Parathyroid adenoma (tissue), 2 donors: ENCODE data around the gene CNBD2.
"Not testable (repeated sequence)": the region's sequence is repeated elsewhere in the genome, so short reads cannot be mapped to it uniquely, and the experiment has no call there.

Experiments used
- H2AFZ ChIP-seq: fragments of 300-600 bp; sonication (generic); one replicate; pipeline ENCODE4 v1.7.0; 2017; ENCODE audit warnings: antibody characterized with exemption, mild to moderate bottlenecking
- H3K27ac ChIP-seq: fragments of 300-600 bp; sonication (generic); one replicate; pipeline ENCODE4 v1.7.0; 2017
- H3K27me3 ChIP-seq: fragments of 300-600 bp; sonication (generic); one replicate; pipeline ENCODE4 v1.7.0; 2017; ENCODE audit warnings: low read length; ENCODE audit not compliant: control insufficient read depth, insufficient read depth
- H3K36me3 ChIP-seq: fragments of 300-600 bp; sonication (generic); one replicate; pipeline ENCODE4 v1.7.0; 2017; ENCODE audit warnings: low read length; ENCODE audit not compliant: control insufficient read depth, insufficient read depth
- H3K4me1 ChIP-seq: fragments of 300-600 bp; sonication (generic); one replicate; pipeline ENCODE4 v1.7.0; 2017; ENCODE audit warnings: control low read depth
- H3K4me2 ChIP-seq: fragments of 300-600 bp; sonication (generic); one replicate; pipeline ENCODE4 v1.7.0; 2017; ENCODE audit warnings: low read length
- H3K4me3 ChIP-seq: fragments of 300-600 bp; sonication (generic); one replicate; pipeline ENCODE4 v1.7.0; 2017; ENCODE audit warnings: low read depth, low read length
- H3K79me2 ChIP-seq: fragments of 300-600 bp; sonication (generic); one replicate; pipeline ENCODE4 v1.7.0; 2017; ENCODE audit warnings: control low read depth
- H3K9ac ChIP-seq: fragments of 300-600 bp; sonication (generic); one replicate; pipeline ENCODE4 v1.7.0; 2017; ENCODE audit warnings: mild to moderate bottlenecking
- H3K9me3 ChIP-seq: fragments of 300-600 bp; sonication (generic); one replicate; pipeline ENCODE4 v1.7.0; 2017; ENCODE audit warnings: low read length; ENCODE audit not compliant: control insufficient read depth
- CTCF ChIP-seq: fragments of 300-600 bp; sonication (generic); IDR thresholded peaks from one replicate; pipeline ENCODE4 v1.7.0; 2017; ENCODE audit warnings: antibody characterized with exemption, mild to moderate bottlenecking
- donor health status: primary hyperparathyroidism.

The CNBD2 gene

GRCh38 chr20:36017048-36017951 is 48.9 kb downstream of the CNBD2 start:
- Histone ChIP-seq H3K9me3 (no peaks in the 10 kb centered on the region), H2AFZ (peak overlapping the region; percentile 56), H3K36me3 (no peaks in the 10 kb centered on the region), H3K27ac (no peak overlapping the region), H3K4me2 (no peak overlapping the region), H3K9ac (no peak overlapping the region), H3K4me3 (no peak overlapping the region), H3K4me1 (no peaks in the 10 kb centered on the region), H3K79me2 (no peaks in the 10 kb centered on the region), H3K27me3 (no peaks in the 10 kb centered on the region)
- no peak for TF ChIP-seq CTCF

GRCh38 chr20:36018208-36018988 is 50.0 kb downstream of the CNBD2 start:
- peak overlapping the region; percentile 38 for H2AFZ ChIP-seq
- H3K4me3 ChIP-seq, result no peak overlapping the region
- H3K79me2 ChIP-seq, result no peaks in the 10 kb centered on the region
- no peaks in the 10 kb centered on the region for H3K9me3 ChIP-seq
- H3K27ac ChIP-seq, result no peak overlapping the region
- no peaks in the 10 kb centered on the region for H3K27me3 ChIP-seq
- no peaks in the 10 kb centered on the region for H3K36me3 ChIP-seq
- H3K4me2 ChIP-seq, result no peak overlapping the region
- no peak for TF ChIP-seq CTCF
- no peaks in the 10 kb centered on the region for H3K4me1 ChIP-seq
- H3K9ac ChIP-seq, result no peak overlapping the region

GRCh38 chr20:36026131-36026530 is 57.7 kb downstream of the CNBD2 start:
- not testable (repeated sequence) for H3K79me2 ChIP-seq, H3K27ac ChIP-seq, H3K36me3 ChIP-seq, H3K4me2 ChIP-seq, H3K9ac ChIP-seq, H3K27me3 ChIP-seq, H3K9me3 ChIP-seq, H3K4me3 ChIP-seq
- H3K4me1 ChIP-seq, result peaks cover 22% of the 10 kb centered on the region
- H2AFZ ChIP-seq, result peak overlapping the region; percentile 9

- peak overlapping the region; percentile 4 for H2AFZ ChIP-seq
- H3K36me3 ChIP-seq, result no peaks in the 10 kb centered on the region
- H3K27me3 ChIP-seq, result no peaks in the 10 kb centered on the region
- H3K9me3 ChIP-seq, result no peaks in the 10 kb centered on the region
- peaks cover 22% of the 10 kb centered on the region for H3K4me1 ChIP-seq
- peak overlapping the region; percentile 28 for H3K4me2 ChIP-seq
- H3K9ac ChIP-seq, result no peak overlapping the region
- H3K4me3 ChIP-seq, result no peak overlapping the region
- no peak for TF ChIP-seq CTCF
- H3K27ac ChIP-seq, result peak overlapping the region; percentile 40
- H3K79me2 ChIP-seq, result no peaks in the 10 kb centered on the region
These were observed 59.9 kb downstream of the CNBD2 start for GRCh38 chr20:36028106-36028808.

GRCh38 chr20:36030149-36030548 is 61.8 kb downstream of the CNBD2 start:
- no peak overlapping the region for H3K9ac ChIP-seq
- H3K9me3 ChIP-seq, result no peaks in the 10 kb centered on the region
- no peak for TF ChIP-seq CTCF
- no peak overlapping the region for H3K4me3 ChIP-seq
- H3K4me1 ChIP-seq, result peaks cover 22% of the 10 kb centered on the region
- no peak overlapping the region for H3K4me2 ChIP-seq
- no peaks in the 10 kb centered on the region for H3K79me2 ChIP-seq
- no peaks in the 10 kb centered on the region for H3K36me3 ChIP-seq
- no peaks in the 10 kb centered on the region for H3K27me3 ChIP-seq
- no peak overlapping the region for H2AFZ ChIP-seq
- no peak overlapping the region for H3K27ac ChIP-seq
